Fibroblast of skin of abdomen (primary cell): ENCODE measurements around the gene TEDC1.

ENCODE experiments used
- DNase-seq: peaks from one replicate; pipeline ENCODE4 v3.0.0-alpha.2; 2013

The TEDC1 gene

GRCh38 chr14:105486163-105486973 lies 4.7 kb upstream of the TEDC1 start, which contains the start of gene CRIP1:
TSS of gene CRIP1 (plus strand) at chr14:105486886. CDS start at chr14:105487260, 374 bp downstream.
- DNase-seq, result no peak

- DNase-seq, result no peak
Measured at GRCh38 chr14:105486974-105487448, 4.0 kb upstream of the TEDC1 start.

GRCh38 chr14:105487449-105487985 lies 3.5 kb upstream of the TEDC1 start:
- no peak for DNase-seq

DNA sequence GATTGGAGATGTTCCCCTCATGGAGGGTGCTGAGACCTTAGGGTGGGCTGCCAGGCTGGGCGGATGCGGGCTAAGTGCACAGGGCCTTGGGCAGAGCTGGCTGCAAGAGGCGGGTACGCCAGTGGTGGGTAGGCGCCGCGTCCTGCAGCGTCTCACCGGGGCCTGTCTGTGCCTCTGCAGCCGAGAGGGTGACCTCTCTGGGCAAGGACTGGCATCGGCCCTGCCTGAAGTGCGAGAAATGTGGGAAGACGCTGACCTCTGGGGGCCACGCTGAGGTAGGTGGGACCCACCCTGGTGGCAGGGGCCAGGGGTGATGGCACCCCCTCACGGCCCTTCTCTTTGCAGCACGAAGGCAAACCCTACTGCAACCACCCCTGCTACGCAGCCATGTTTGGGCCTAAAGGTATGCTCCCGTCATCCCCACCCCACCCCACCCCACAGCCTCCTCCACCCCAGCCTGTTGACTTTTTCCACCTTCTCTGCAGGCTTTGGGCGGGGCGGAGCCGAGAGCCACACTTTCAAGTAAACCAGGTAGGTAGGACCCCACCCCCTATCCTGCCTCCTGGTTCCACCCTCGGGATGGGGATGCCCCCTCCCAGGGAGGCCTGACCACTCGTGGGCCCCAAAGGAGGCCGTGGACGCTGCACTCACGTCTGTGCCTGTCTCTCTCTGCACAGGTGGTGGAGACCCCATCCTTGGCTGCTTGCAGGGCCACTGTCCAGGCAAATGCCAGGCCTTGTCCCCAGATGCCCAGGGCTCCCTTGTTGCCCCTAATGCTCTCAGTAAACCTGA lies 2.9 kb upstream of the TEDC1 start:
- DNase-seq, result no peak

DNA sequence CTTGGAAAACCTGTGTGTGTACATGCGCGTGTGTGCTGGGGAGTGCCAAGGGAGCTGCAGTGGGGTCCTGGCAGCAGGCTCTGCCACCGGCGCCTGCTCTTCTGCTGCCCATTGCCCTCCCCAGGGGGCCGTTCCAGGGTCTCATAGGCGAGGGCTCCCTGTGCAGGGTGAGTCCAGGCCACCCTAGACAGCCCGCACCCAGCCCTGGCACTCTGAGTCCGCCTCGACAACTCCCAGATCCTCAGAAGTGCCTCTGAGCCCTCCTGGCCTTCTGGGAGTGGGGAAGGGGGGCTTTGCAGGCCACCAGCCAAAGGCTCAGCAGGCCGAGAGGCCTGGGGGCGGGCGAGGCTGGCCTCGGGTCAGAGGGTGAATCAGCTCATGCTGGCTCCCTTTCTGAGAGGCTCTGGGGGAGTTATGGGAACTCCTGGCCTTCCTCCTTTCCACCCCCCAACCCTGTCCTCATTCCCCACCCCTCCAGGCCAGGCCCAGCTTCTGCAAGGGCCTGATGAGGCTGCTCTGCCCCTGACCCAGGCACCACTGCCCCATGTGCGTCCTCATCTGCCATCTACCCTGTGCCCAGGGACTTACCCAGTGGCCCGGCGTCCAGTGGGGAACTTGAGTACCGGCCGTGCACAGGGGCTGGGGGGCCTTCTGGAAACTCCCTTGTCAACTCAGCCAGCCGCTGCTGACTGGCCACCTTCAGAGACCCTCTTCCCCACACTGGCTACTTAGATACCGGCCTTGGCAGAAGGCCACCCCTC lies 2.1 kb upstream of the TEDC1 start:
- no peak for DNase-seq

GRCh38 chr14:105489542-105490266 lies 1.3 kb upstream of the TEDC1 start:
- peak; percentile 78 for DNase-seq

DNA sequence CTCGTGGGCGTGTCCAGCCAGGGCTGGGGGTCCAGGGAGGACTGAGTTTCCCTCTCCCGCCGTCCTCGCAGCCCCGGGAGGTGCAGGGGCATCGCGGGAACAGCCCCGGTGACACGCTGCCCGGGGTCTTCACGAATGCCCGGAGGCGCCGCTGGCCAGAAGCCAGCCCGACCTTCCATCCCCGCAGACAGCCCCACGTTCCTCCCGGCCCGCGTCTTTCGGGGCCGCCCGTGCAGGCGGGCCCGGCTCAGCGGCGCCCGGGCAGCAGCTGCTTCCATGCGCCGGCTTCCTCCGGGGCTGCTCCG lies 827 bp upstream of the TEDC1 start:
- DNase-seq, result no peak

DNA sequence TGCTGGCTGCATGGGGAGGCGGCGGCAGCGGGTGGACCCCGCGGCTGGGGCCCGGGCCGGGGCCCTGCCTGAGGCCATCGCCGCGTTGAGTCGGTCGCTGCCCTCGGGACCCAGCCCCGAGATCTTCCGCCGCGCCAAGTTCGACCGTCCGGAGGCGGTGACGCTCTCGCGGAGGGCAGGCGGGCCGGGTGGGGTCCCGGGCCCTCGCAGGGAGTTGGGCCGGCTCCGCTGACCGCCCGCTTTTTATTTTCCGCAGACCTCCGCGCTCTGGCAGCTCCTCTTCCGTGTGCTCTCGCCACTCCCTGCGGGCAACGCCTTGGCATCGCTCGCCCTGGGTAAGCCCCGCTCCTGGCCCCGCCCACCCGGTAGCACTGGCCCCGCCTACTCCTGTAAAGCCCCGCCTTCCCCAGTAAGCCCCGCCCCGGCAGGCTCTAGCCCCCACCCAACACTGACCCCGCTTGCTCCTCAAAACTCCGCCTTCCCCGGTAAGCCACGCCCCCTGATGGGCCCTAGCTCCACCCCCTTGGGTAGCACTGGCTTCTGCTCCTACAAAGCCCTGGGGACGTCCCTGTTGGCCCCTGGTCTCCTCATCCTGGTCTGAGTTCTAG lies 424 bp downstream of the TEDC1 start:
- peak; percentile 26 for DNase-seq

- DNase-seq, result no peak
Measured at GRCh38 chr14:105492031-105492970, 1.3 kb downstream of the TEDC1 start.

DNA sequence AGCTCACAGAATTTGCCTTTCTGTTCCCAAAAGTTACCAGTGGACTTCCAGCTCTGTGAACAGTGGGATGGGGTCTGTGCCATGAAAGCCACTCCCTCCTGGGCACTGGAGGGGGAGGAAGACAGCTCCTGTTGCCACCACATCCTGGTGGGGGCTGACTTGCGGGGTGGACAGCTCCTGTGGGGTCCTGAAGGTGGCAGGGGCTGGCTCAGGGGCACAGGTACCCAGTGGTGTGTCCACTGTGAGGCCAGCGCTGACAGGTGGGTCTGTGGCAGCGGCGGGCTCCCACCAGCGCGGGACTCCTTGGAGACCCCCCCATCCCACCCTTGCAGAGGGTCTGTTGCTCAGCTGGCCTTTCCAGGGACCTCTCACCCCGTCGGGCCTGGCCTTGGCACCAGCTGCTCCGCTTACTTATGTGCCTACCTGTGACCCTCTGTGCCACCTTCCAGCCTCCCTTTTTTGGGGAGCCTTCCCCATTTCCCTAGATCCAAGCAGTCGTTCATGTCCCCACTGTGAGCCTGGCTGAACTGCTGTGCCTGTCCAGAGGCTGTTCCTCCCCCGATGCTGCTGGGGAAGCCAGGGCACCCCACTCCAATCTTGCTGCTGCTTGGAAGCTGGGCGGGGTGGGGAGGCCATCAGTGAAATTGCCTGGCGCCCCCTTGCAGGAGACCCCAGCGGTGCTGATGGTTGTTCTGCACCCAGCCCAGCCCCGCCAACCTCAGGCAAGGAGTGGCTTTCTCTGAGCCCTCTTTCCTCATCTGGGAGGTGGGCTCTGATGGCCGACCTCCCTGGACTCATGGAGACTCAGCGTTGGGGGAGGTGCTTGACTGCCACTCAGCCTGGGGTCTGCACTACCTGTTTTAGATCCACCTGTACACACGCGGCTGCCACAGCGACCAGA lies 2.2 kb downstream of the TEDC1 start:
- no peak for DNase-seq

- no peak for DNase-seq
Measured at GRCh38 chr14:105493921-105494605, 3.0 kb downstream of the TEDC1 start.

GRCh38 chr14:105494606-105494929 lies 3.5 kb downstream of the TEDC1 start:
- no peak for DNase-seq

- no peak for DNase-seq
Measured at GRCh38 chr14:105495101-105495989, 4.3 kb downstream of the TEDC1 start.

- DNase-seq, result no peak
Measured at GRCh38 chr14:105495990-105496830, 5.2 kb downstream of the TEDC1 start.

DNA sequence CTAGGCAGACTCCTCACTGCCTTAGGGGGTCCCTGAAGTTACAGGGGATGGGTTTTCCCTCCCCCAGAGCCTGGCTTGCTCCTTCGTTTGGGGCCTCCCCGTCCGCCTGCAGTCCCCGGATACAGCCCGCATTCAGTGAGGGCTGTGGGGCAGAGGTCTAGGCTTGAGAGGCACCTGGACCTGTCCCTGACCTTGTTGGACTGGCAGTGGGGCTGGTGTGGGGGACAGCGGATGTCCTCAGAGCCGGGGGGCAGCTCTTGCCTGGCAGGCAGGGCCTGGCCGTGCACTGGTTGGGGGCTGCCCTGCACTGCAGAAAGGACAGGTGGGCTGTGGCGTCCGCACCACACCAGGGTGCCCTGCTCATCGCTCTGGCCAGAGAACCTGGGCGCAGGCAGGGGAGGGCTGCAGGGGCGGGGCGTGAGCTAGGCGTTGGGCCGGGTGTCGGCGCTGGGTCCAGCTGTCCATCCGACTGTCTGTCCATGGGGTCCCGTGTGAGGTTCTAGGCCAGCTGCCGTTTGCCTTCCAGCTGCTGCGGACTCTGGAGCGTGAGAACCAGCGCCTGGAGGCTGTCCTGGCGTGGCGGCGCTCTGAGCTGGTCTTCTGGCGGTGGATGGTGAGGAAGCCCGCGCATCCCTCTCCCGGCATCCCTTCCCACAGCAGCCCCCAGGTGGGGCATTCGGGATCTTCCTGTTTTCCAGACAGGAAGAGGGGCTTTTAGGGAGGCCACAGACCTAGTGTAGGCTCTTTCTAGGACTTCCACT lies 6.0 kb downstream of the TEDC1 start:
- no peak for DNase-seq
